HCEC 1CT (cell line): ENCODE data around the gene KCNIP4.

Experiments
- DNase-seq: peaks from one replicate; pipeline ENCODE4 v3.0.0-alpha.2; 2017

The KCNIP4 gene

GRCh38 chr4:21900211-21900610, 48.4 kb downstream of the KCNIP4 start:
- no peak for DNase-seq

- no peak for DNase-seq
Measured at GRCh38 chr4:21898101-21898500, 50.5 kb downstream of the KCNIP4 start.

GRCh38 chr4:21896767-21897166, 51.8 kb downstream of the KCNIP4 start:
- no peak for DNase-seq

GRCh38 chr4:21893136-21893535, 55.4 kb downstream of the KCNIP4 start:
- DNase-seq = no peak

GRCh38 chr4:21890231-21890630, 58.3 kb downstream of the KCNIP4 start:
- no peak for DNase-seq

GRCh38 chr4:21888195-21888976, 60.2 kb downstream of the KCNIP4 start:
- DNase-seq = peak; percentile 94

GRCh38 chr4:21887481-21887880, 61.1 kb downstream of the KCNIP4 start:
- DNase-seq = peak; percentile 17

- DNase-seq = peak; percentile 43
Measured at GRCh38 chr4:21885770-21886169, 62.8 kb downstream of the KCNIP4 start.

- DNase-seq = peak; percentile 86
Measured at GRCh38 chr4:21885241-21885640, 63.3 kb downstream of the KCNIP4 start.

- DNase-seq = peak; percentile 5
Measured at GRCh38 chr4:21884615-21885014, 64.0 kb downstream of the KCNIP4 start.

GRCh38 chr4:21882051-21882839, 66.3 kb downstream of the KCNIP4 start:
- peak; percentile 60 for DNase-seq

GRCh38 chr4:21879187-21879586, 69.4 kb downstream of the KCNIP4 start:
- DNase-seq = peak; percentile 70

- no peak for DNase-seq
Measured at GRCh38 chr4:21876711-21877110, 71.9 kb downstream of the KCNIP4 start.

GRCh38 chr4:21873145-21873544, 75.4 kb downstream of the KCNIP4 start:
- DNase-seq = no peak

GRCh38 chr4:21872101-21872500, 76.5 kb downstream of the KCNIP4 start:
- DNase-seq = no peak

- no peak for DNase-seq
Measured at GRCh38 chr4:21869978-21870745, 78.4 kb downstream of the KCNIP4 start.

GRCh38 chr4:21864686-21865085, 83.9 kb downstream of the KCNIP4 start:
- DNase-seq = no peak

GRCh38 chr4:21862917-21863316, 85.7 kb downstream of the KCNIP4 start:
- no peak for DNase-seq

GRCh38 chr4:21858971-21859370, 89.6 kb downstream of the KCNIP4 start:
- peak; percentile 68 for DNase-seq

GRCh38 chr4:21856754-21857153, 91.8 kb downstream of the KCNIP4 start:
- DNase-seq = no peak

GRCh38 chr4:21856301-21856700, 92.3 kb downstream of the KCNIP4 start:
- DNase-seq = no peak

- no peak for DNase-seq
Measured at GRCh38 chr4:21849077-21849476, 99.5 kb downstream of the KCNIP4 start.

- DNase-seq = no peak
Measured at GRCh38 chr4:21848021-21848420, 100.6 kb downstream of the KCNIP4 start.
